SK-N-MC (cell line): ENCODE results near the gene NEURL1.

Source experiments
- EZH2 ChIP-seq: fragments of 200-600 bp; sonication (generic); IDR thresholded peaks from one replicate; pipeline ENCODE4 v1.6.1; 2017; ENCODE audit warnings: antibody characterized with exemption
- POLR2AphosphoS5 ChIP-seq: IDR thresholded peaks from 2 replicates; pipeline ENCODE4 v1.6.1; 2012; ENCODE audit warnings: mild to moderate bottlenecking, low read depth, low read length, borderline replicate concordance

DNA sequence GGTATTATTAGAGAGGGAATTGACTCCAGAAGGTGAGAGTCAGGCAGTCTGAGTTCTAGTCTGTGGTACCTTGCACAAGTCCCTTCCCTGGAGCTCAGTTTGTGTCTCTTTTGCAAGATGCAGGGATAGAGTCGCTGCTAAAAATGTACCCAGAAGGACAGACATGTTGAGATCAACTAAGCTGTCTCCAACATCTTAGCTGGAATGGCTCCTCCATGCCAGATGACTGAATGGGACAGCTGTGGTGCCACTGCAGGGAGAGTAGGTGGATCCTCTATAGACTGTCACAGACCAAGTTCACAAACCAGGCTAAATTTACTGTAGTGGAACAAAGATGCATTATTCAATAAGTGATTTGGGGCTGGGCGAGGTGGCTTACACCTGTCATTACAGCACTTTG, 120.1 kb downstream of the NEURL1 start:
- TF ChIP-seq POLR2AphosphoS5 (no peak), EZH2 (no peak)
